AG04450 (cell line): Measurements from ENCODE around the gene WDR20. TPM values are rescaled to one million over a fixed set of nuclear protein-coding genes. Genes with fewer than 3 reads are reported as not detected.

Experiments
- CTCF ChIA-PET: fragments of 300-600, 350-600 bp; formaldehyde crosslinking; extraction: SDS; loops from one replicate; lab custom pipeline; 2022; ENCODE audit warnings: antibody characterized with exemption, inconsistent platforms; lab: Charles Lee
- POLR2A ChIA-PET: fragments of 350-600 bp; formaldehyde crosslinking; extraction: SDS; loops from one replicate; lab custom pipeline; 2021; ENCODE audit warnings: antibody characterized with exemption, inconsistent platforms; lab: Yijun Ruan, JAX
- DNase-seq: peaks from one replicate; pipeline ENCODE4 v3.0.0-alpha.2; 2011; ENCODE audit warnings: low read depth, low spot score
- H3K27ac ChIP-seq: one replicate; pipeline ENCODE4 v1.5.1; 2012; ENCODE audit warnings: low read depth, low read length, control low read depth
- H3K27me3 ChIP-seq: one replicate; pipeline ENCODE4 v1.6.0; 2012; ENCODE audit warnings: low read length; ENCODE audit not compliant: control insufficient read depth, insufficient read depth
- H3K4me3 ChIP-seq: 2 replicates; pipeline ENCODE4 v1.5.1; 2011; ENCODE audit warnings: mild to moderate bottlenecking, low read depth, low read length, control low read depth
- H3K9me3 ChIP-seq: 2 replicates; pipeline ENCODE4 v1.5.1; 2012; ENCODE audit warnings: low read length; ENCODE audit not compliant: control insufficient read depth, insufficient read depth
- CTCF ChIP-seq: IDR thresholded peaks from 2 replicates; pipeline ENCODE4 v1.5.1; 2011; ENCODE audit warnings: low read depth, low read length, control low read depth, inconsistent platforms
- polyA plus RNA-seq: library from polyadenylated mRNA; depleted of rRNA; stranded (reverse); fragments of >200 nt; gene quantifications from 2 replicates; pipeline ENCODE4 v1.2.3, GENCODE V29; 2011

Gene WDR20
- polyA plus RNA-seq, 1 experiment: 16.6 TPM

- Histone ChIP-seq H3K27me3 (no peaks in the 10 kb centered on the region), H3K27ac (no peak overlapping the region), H3K4me3 (no peak overlapping the region), H3K9me3 (peaks cover 19% of the 10 kb centered on the region)
- ChIA-PET POLR2A (no interaction called here), CTCF (no interaction called here)
- no peak for DNase-seq
- TF ChIP-seq CTCF: no peak
These were observed 21.8 kb upstream of the WDR20 start for GRCh38 chr14:102117852-102118251.

- TF ChIP-seq CTCF: no peak
- H3K27ac ChIP-seq: no peak overlapping the region
- H3K9me3 ChIP-seq: peaks cover 19% of the 10 kb centered on the region
- DNase-seq: no peak
- CTCF ChIA-PET: interaction anchor here (0.6 kb wide), 1 partner anchor 159 kb away, joined by 3 read pairs; no protein-coding TSS in a partner anchor
- H3K4me3 ChIP-seq: no peak overlapping the region
- no peaks in the 10 kb centered on the region for H3K27me3 ChIP-seq
- POLR2A ChIA-PET: interaction anchor here (0.6 kb wide), 1 partner anchor 103 kb away, joined by 4 read pairs; no protein-coding TSS in a partner anchor
These were observed 18.8 kb upstream of the WDR20 start for GRCh38 chr14:102120888-102121287.

- no peak for TF ChIP-seq CTCF
- ChIA-PET POLR2A (no interaction called here), CTCF (no interaction called here)
These were observed 18.1 kb upstream of the WDR20 start for GRCh38 chr14:102121567-102121966.

GRCh38 chr14:102124419-102124818 lies 15.3 kb upstream of the WDR20 start:
- H3K9me3 ChIP-seq: no peaks in the 10 kb centered on the region
- ChIA-PET CTCF (interaction anchor here (1.8 kb wide), 1 partner anchor 28 kb away, joined by 4 read pairs; no protein-coding TSS in a partner anchor), POLR2A (no interaction called here)
- no peaks in the 10 kb centered on the region for H3K27me3 ChIP-seq
- no peak for DNase-seq
- TF ChIP-seq CTCF: no peak
- H3K4me3 ChIP-seq: no peak overlapping the region
- no peak overlapping the region for H3K27ac ChIP-seq

More at GRCh38 chr14:102121567-102121966, 18.1 kb upstream of the WDR20 start:
- DNase-seq: no peak
- Histone ChIP-seq H3K27ac (no peak overlapping the region), H3K4me3 (no peak overlapping the region), H3K27me3 (no peaks in the 10 kb centered on the region), H3K9me3 (peaks cover 15% of the 10 kb centered on the region)

- CTCF ChIA-PET: interaction anchor here (0.6 to 1.8 kb wide), 3 partner anchors 29 to 355 kb away, joined by 3 to 4 read pairs (median 3); no protein-coding TSS in a partner anchor
- Histone ChIP-seq H3K27ac (no peak overlapping the region), H3K27me3 (no peaks in the 10 kb centered on the region), H3K9me3 (no peaks in the 10 kb centered on the region), H3K4me3 (no peak overlapping the region)
- TF ChIP-seq CTCF: no peak
- DNase-seq: no peak
- POLR2A ChIA-PET: no interaction called here
These were observed 14.2 kb upstream of the WDR20 start for GRCh38 chr14:102125546-102125945.
